Activated T-cell treated with anti-CD3 and anti-CD28 coated beads for 48 hours (primary cell): ENCODE measurements around the gene CACNA2D2.

ENCODE experiments used
- DNase-seq: peaks from one replicate; pipeline ENCODE4 v3.0.0-alpha.2; 2020; ENCODE audit warnings: low read depth

The CACNA2D2 gene

GRCh38 chr3:50393061-50393460 lies 110.4 kb downstream of the CACNA2D2 start:
- DNase-seq: no peak

GRCh38 chr3:50392101-50392715 lies 111.2 kb downstream of the CACNA2D2 start:
- no peak for DNase-seq

- DNase-seq: no peak
Observed at GRCh38 chr3:50390508-50391224, 112.8 kb downstream of the CACNA2D2 start.

- no peak for DNase-seq
Observed at GRCh38 chr3:50389414-50389767, 114.0 kb downstream of the CACNA2D2 start.

- DNase-seq: no peak
Observed at GRCh38 chr3:50388720-50389413, 114.6 kb downstream of the CACNA2D2 start.

GRCh38 chr3:50388016-50388719 lies 115.3 kb downstream of the CACNA2D2 start:
- no peak for DNase-seq

- no peak for DNase-seq
Observed at GRCh38 chr3:50385754-50386153, 117.7 kb downstream of the CACNA2D2 start.

- no peak for DNase-seq
Observed at GRCh38 chr3:50383750-50384149, 119.7 kb downstream of the CACNA2D2 start.

GRCh38 chr3:50382722-50383121 lies 120.7 kb downstream of the CACNA2D2 start:
- no peak for DNase-seq

GRCh38 chr3:50381383-50381782 lies 122.1 kb downstream of the CACNA2D2 start:
- no peak for DNase-seq

- DNase-seq: no peak
Observed at GRCh38 chr3:50380405-50381085, 122.9 kb downstream of the CACNA2D2 start.

GRCh38 chr3:50378757-50379156 lies 124.7 kb downstream of the CACNA2D2 start:
- no peak for DNase-seq

- no peak for DNase-seq
Observed at GRCh38 chr3:50378024-50378423, 125.4 kb downstream of the CACNA2D2 start.

- no peak for DNase-seq
Observed at GRCh38 chr3:50375258-50375931, 128.0 kb downstream of the CACNA2D2 start.

- no peak for DNase-seq
Observed at GRCh38 chr3:50374363-50375257, 128.8 kb downstream of the CACNA2D2 start.

- DNase-seq: no peak
Observed at GRCh38 chr3:50373146-50374051, 130.0 kb downstream of the CACNA2D2 start.

GRCh38 chr3:50372349-50372748 lies 131.1 kb downstream of the CACNA2D2 start:
- no peak for DNase-seq

GRCh38 chr3:50371133-50371685 lies 132.2 kb downstream of the CACNA2D2 start:
- DNase-seq: no peak

GRCh38 chr3:50370594-50370993 lies 132.8 kb downstream of the CACNA2D2 start:
- no peak for DNase-seq
